ENCODE results near the gene SKIC2. TPM values are rescaled to one million over a fixed set of nuclear protein-coding genes. Genes with fewer than 3 reads are reported as not detected.
"Not testable (repeated sequence)": the region's sequence is repeated elsewhere in the genome, so short reads cannot be mapped to it uniquely, and the experiment has no call there.

SKIC2 gene
- total RNA-seq, 4 donors from 2014 or later: 31.3 to 60.4 (median 49.3) TPM

DNA sequence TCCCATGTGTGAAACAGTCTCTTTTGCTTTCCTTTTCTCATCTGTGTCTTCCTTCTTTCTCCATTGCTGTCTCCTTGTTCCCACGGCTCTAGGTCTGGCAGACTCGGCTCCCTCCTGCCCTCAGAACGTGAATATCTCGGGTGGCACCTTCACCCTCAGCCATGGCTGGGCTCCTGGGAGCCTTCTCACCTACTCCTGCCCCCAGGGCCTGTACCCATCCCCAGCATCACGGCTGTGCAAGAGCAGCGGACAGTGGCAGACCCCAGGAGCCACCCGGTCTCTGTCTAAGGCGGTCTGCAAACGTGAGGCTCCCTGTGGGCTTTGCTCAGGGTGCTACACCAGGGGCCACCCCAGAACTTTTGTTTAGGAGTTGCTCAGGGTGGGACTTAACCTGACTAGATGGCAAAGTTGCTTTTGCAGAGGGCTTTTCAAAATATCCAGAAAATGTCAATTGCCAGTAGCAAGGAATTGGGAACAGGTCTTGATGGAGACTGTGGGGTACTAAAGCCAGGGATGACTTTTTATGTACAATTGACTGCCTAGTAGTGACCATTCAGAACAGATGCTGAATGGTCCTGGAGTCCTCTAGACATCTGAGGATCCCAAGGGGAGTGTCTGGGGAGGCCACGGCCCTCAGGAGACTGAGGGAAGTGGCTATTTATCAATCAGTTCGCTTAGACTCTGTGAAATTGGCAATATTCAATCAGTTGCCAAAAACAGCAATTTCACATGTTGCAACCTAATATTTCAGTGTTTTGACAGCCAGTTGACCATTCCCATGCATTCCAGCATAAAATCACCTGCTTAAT is 30.9 kb upstream of the SKIC2 start:
- H3K4me3 ChIP-seq: peak overlapping the region; percentile 26
- H3K36me3 ChIP-seq: no peaks in the 10 kb centered on the region
- H3K27ac ChIP-seq: no peak overlapping the region
- TF ChIP-seq POLR2A (IDR thresholded peaks at IDR 0.05): no peak
- TF ChIP-seq, protein P1, sequence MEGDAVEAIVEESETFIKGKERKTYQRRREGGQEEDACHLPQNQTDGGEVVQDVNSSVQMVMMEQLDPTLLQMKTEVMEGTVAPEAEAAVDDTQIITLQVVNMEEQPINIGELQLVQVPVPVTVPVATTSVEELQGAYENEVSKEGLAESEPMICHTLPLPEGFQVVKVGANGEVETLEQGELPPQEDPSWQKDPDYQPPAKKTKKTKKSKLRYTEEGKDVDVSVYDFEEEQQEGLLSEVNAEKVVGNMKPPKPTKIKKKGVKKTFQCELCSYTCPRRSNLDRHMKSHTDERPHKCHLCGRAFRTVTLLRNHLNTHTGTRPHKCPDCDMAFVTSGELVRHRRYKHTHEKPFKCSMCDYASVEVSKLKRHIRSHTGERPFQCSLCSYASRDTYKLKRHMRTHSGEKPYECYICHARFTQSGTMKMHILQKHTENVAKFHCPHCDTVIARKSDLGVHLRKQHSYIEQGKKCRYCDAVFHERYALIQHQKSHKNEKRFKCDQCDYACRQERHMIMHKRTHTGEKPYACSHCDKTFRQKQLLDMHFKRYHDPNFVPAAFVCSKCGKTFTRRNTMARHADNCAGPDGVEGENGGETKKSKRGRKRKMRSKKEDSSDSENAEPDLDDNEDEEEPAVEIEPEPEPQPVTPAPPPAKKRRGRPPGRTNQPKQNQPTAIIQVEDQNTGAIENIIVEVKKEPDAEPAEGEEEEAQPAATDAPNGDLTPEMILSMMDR (IDR thresholded peaks at IDR 0.05): no peak
- no peak for TF ChIP-seq POLR2AphosphoS5 (IDR thresholded peaks at IDR 0.05)
- TF ChIP-seq EP300 (IDR thresholded peaks at IDR 0.05): no peak
- H3K27me3 ChIP-seq: no peaks in the 10 kb centered on the region
- no peak for DNase-seq (ENCODE audit: low spot score in 2 of 2)
- no peaks in the 10 kb centered on the region for H3K9me3 ChIP-seq
- WGBS: 81% methylated on average over 11 of the region's 11 CpGs
- no peaks in the 10 kb centered on the region for H3K4me1 ChIP-seq

DNA sequence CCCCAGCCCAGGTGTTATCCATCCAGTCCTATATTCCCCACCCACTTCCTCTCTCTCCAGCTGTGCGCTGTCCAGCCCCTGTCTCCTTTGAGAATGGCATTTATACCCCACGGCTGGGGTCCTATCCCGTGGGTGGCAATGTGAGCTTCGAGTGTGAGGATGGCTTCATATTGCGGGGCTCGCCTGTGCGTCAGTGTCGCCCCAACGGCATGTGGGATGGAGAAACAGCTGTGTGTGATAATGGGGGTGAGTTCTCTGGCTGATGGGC is 30.4 kb upstream of the SKIC2 start:
- TF ChIP-seq EP300 (IDR thresholded peaks at IDR 0.05) (no peak), POLR2AphosphoS5 (IDR thresholded peaks at IDR 0.05) (no peak), POLR2A (IDR thresholded peaks at IDR 0.05) (no peak)
- TF ChIP-seq, protein P1 (IDR thresholded peaks at IDR 0.05): no peak
- 85% methylated on average over 5 of the region's 9 CpGs for WGBS
- no peak overlapping the region for H3K27ac ChIP-seq
- H3K9me3 ChIP-seq: no peaks in the 10 kb centered on the region
- H3K4me3 ChIP-seq: no peak overlapping the region
- no peak for DNase-seq (ENCODE audit: low spot score in 2 of 2)
- H3K4me1 ChIP-seq: no peaks in the 10 kb centered on the region
- no peaks in the 10 kb centered on the region for H3K36me3 ChIP-seq
- H3K27me3 ChIP-seq: no peaks in the 10 kb centered on the region

DNA sequence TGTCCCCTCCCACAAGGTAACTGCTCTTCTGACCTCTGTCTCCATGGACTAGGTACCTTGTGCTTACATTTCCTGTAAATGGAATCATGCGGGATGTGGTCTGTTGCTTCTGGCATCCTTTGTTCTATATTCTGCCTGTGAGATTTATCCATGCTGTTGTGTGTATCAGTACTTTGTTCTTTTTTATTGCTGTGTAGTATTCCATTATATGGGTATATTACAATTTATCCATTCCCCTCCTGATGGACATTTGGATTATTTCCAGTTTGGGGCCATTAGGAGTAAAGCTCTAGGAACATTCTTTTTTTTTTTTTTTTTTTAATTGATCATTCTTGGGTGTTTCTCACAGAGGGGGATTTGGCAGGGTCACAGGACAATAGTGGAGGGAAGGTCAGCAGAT is 28.0 kb upstream of the SKIC2 start:
- no peak for TF ChIP-seq EP300 (IDR thresholded peaks at IDR 0.05)
- TF ChIP-seq, protein P1 (IDR thresholded peaks at IDR 0.05): no peak
- no peak for TF ChIP-seq POLR2A (IDR thresholded peaks at IDR 0.05)
- TF ChIP-seq POLR2AphosphoS5 (IDR thresholded peaks at IDR 0.05): no peak
- 89% methylated on average over 1 of the region's 1 CpG for WGBS
- Histone ChIP-seq H3K36me3 (no peaks in the 10 kb centered on the region), H3K27me3 (no peaks in the 10 kb centered on the region), H3K4me1 (no peaks in the 10 kb centered on the region), H3K27ac (no peak overlapping the region), H3K9me3 (no peaks in the 10 kb centered on the region), H3K4me3 (no peak overlapping the region)
- no peak for DNase-seq (ENCODE audit: low spot score in 2 of 2)

DNA sequence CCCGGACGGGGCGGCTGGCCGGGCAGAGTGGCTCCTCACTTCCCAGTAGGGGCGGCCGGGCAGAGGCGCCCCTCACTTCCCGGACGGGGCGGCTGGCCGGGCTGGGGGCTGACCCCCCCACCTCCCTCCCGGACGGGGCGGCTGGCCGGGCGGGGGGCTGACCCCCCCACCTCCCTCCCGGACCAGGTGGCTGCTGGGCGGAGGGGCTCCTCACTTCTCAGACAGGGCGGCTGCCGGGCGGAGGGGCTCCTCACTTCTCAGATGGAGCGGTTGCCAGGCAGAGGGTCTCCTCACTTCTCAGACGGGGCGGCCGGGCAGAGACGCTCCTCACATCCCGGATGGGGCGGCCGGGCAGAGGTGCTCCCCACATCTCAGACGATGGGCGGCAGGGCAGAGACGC is 26.8 kb upstream of the SKIC2 start:
- not testable (repeated sequence) for H3K27me3 ChIP-seq; H3K27ac ChIP-seq; H3K4me3 ChIP-seq; H3K9me3 ChIP-seq; H3K36me3 ChIP-seq; DNase-seq (ENCODE audit: low spot score in 2 of 2); H3K4me1 ChIP-seq
- 95% methylated on average over 8 of the region's 32 CpGs for WGBS

DNA sequence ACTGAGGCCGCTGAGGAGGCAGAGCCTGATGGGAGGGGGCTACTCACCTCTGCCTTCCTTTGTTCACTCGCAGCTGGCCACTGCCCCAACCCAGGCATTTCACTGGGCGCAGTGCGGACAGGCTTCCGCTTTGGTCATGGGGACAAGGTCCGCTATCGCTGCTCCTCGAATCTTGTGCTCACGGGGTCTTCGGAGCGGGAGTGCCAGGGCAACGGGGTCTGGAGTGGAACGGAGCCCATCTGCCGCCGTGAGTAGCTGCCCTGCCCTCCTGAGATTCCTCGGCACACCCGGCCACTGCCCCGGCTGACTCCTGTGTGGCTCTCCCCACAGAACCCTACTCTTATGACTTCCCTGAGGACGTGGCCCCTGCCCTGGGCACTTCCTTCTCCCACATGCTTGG is 25.4 kb upstream of the SKIC2 start:
- Histone ChIP-seq H3K27ac (no peak overlapping the region), H3K27me3 (no peaks in the 10 kb centered on the region), H3K4me1 (no peaks in the 10 kb centered on the region), H3K36me3 (no peaks in the 10 kb centered on the region), H3K9me3 (no peaks in the 10 kb centered on the region), H3K4me3 (no peak overlapping the region)
- no peak for DNase-seq (ENCODE audit: low spot score in 2 of 2)
- TF ChIP-seq POLR2AphosphoS5 (IDR thresholded peaks at IDR 0.05): no peak
- TF ChIP-seq EP300 (IDR thresholded peaks at IDR 0.05): no peak
- TF ChIP-seq, protein P1 (IDR thresholded peaks at IDR 0.05): no peak
- no peak for TF ChIP-seq POLR2A (IDR thresholded peaks at IDR 0.05)
- WGBS: 87% methylated on average over 19 of the region's 19 CpGs

DNA sequence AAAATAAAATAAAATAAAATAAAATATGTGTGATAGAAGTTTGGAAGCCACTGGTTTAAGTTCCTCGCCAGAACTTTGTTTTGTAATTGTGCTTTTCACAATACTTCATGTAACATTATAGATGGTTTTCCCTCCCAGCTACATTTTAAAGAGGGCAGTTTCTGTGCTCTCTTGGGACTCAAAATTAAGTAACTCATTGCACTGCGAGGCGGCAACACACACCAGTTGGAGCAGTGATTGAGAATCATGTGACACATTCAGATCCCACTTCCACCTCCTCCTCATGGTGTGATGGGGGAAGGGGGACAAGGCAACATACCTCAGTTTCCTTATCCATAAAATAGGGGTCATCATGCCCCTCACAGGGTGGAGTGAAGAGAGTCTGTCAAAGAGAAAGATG is 24.0 kb upstream of the SKIC2 start:
- 80% methylated on average over 3 of the region's 3 CpGs for WGBS
- TF ChIP-seq POLR2AphosphoS5 (IDR thresholded peaks at IDR 0.05): no peak
- TF ChIP-seq, protein P1 (IDR thresholded peaks at IDR 0.05): no peak
- no peak for TF ChIP-seq POLR2A (IDR thresholded peaks at IDR 0.05)
- TF ChIP-seq EP300 (IDR thresholded peaks at IDR 0.05): no peak

More for the DNA sequence above, 24.0 kb upstream of the SKIC2 start:
- no peak for DNase-seq (ENCODE audit: low spot score in 2 of 2)
- no peak overlapping the region for H3K27ac ChIP-seq
- H3K27me3 ChIP-seq: no peaks in the 10 kb centered on the region
- no peak overlapping the region for H3K4me3 ChIP-seq
- no peaks in the 10 kb centered on the region for H3K36me3 ChIP-seq
- H3K9me3 ChIP-seq: no peaks in the 10 kb centered on the region
- H3K4me1 ChIP-seq: no peaks in the 10 kb centered on the region
